Chondrocyte (in vitro differentiated cells): ENCODE results near the gene GPR31. TPM values are rescaled to one million over a fixed set of nuclear protein-coding genes. Genes with fewer than 3 reads are reported as not detected.

ENCODE experiments used
- DNase-seq: peaks from one replicate; pipeline ENCODE4 v3.0.0; 2021; ENCODE audit warnings: mixed read lengths, low spot score
- H3K27ac Mint-ChIP-seq: one replicate; pipeline ENCODE4 v1.8.0; 2021; ENCODE audit warnings: mild to moderate bottlenecking, moderate library complexity, mixed read lengths; ENCODE audit not compliant: unreplicated experiment
- H3K27me3 Mint-ChIP-seq: 2 replicates; pipeline ENCODE4 v1.8.0; 2021; ENCODE audit warnings: low read depth, mixed read lengths
- H3K36me3 Mint-ChIP-seq: 2 replicates; pipeline ENCODE4 v1.8.0; 2021; ENCODE audit warnings: low read depth, mixed read lengths
- H3K4me1 Mint-ChIP-seq: 2 replicates; pipeline ENCODE4 v1.8.0; 2021; ENCODE audit warnings: low read depth, mild to moderate bottlenecking, mixed read lengths
- H3K4me3 Mint-ChIP-seq: one replicate; pipeline ENCODE4 v1.8.0; 2021; ENCODE audit warnings: mild to moderate bottlenecking, moderate library complexity, mixed read lengths; ENCODE audit not compliant: unreplicated experiment
- H3K9me3 Mint-ChIP-seq: 2 replicates; pipeline ENCODE4 v1.8.0; 2021; ENCODE audit warnings: low read depth, mixed read lengths
- CTCF ChIP-seq: fragments of 200-600 bp; sonication (generic); IDR thresholded peaks from 2 replicates; pipeline ENCODE4 v1.5.0; 2021; ENCODE audit warnings: antibody characterized with exemption, mild to moderate bottlenecking, moderate library complexity
- total RNA-seq: library from RNA; stranded (reverse); gene quantifications from 3 replicates; pipeline ENCODE4 v1.2.1, GENCODE V29; 2021

The GPR31 gene
- total RNA-seq, 1 donor from 2014 or later, result not detected

GRCh38 chr6:167152862-167153261, 4.9 kb downstream of the GPR31 start:
- H3K9me3 Mint-ChIP-seq, result no peaks in the 10 kb centered on the region
- H3K36me3 Mint-ChIP-seq, result no peaks in the 10 kb centered on the region
- H3K4me3 Mint-ChIP-seq, result no peak overlapping the region
- peaks cover 4% of the 10 kb centered on the region for H3K27me3 Mint-ChIP-seq
- H3K4me1 Mint-ChIP-seq, result peaks cover 10% of the 10 kb centered on the region
- no peak for DNase-seq
- no peak for TF ChIP-seq CTCF
- H3K27ac Mint-ChIP-seq, result no peak overlapping the region

- H3K4me3 Mint-ChIP-seq, result no peak overlapping the region
- DNase-seq, result no peak
- H3K36me3 Mint-ChIP-seq, result no peaks in the 10 kb centered on the region
- peaks cover 17% of the 10 kb centered on the region for H3K4me1 Mint-ChIP-seq
- H3K27ac Mint-ChIP-seq, result no peak overlapping the region
- TF ChIP-seq CTCF, result no peak
- peaks cover 7% of the 10 kb centered on the region for H3K27me3 Mint-ChIP-seq
- no peaks in the 10 kb centered on the region for H3K9me3 Mint-ChIP-seq
These were observed 6.1 kb downstream of the GPR31 start for GRCh38 chr6:167151648-167152047.

- Mint-ChIP-seq H3K27ac (no peak overlapping the region), H3K4me1 (peaks cover 21% of the 10 kb centered on the region), H3K9me3 (no peaks in the 10 kb centered on the region), H3K27me3 (peaks cover 10% of the 10 kb centered on the region), H3K4me3 (no peak overlapping the region), H3K36me3 (no peaks in the 10 kb centered on the region)
- no peak for DNase-seq
- no peak for TF ChIP-seq CTCF
These were observed 6.7 kb downstream of the GPR31 start for GRCh38 chr6:167150941-167151549.

- TF ChIP-seq CTCF, result no peak
- peaks cover 21% of the 10 kb centered on the region for H3K4me1 Mint-ChIP-seq
- peaks cover 3% of the 10 kb centered on the region for H3K36me3 Mint-ChIP-seq
These were observed 8.8 kb downstream of the GPR31 start for GRCh38 chr6:167148997-167149396.

GRCh38 chr6:167148021-167148420, 9.8 kb downstream of the GPR31 start:
- Mint-ChIP-seq H3K4me1 (peaks cover 14% of the 10 kb centered on the region), H3K27ac (no peak overlapping the region), H3K36me3 (peaks cover 3% of the 10 kb centered on the region), H3K9me3 (peaks cover 5% of the 10 kb centered on the region), H3K27me3 (peaks cover 23% of the 10 kb centered on the region), H3K4me3 (no peak overlapping the region)
- no peak for TF ChIP-seq CTCF
- no peak for DNase-seq

More at GRCh38 chr6:167148997-167149396, 8.8 kb downstream of the GPR31 start:
- H3K27me3 Mint-ChIP-seq, result peaks cover 16% of the 10 kb centered on the region
- H3K27ac Mint-ChIP-seq, result no peak overlapping the region
- no peak for DNase-seq
- no peak overlapping the region for H3K4me3 Mint-ChIP-seq
- H3K9me3 Mint-ChIP-seq, result peaks cover 5% of the 10 kb centered on the region
